ENCODE data around the gene LPO.

Gene LPO

DNA sequence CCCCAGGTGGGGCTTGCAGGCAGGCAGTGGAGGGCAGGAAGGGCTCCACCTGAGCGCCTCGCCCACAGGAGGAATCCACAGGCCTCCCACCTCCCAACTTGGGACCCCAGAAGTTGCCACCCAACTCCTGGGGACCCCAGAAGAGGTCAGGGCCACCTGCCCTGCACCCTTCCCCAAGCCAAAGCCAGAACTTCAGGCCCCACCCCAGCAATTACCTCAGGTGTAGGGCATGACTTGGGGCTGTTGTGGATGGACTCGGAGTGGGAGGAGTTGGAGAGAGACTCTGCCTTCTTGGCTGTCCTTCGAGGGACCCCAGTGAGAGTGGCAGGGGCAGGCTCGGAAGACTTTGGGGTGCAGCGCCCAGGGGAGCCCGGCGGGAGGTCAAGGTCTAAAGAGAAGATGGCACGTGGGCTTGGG lies 79.7 kb downstream of the LPO start:
- Histone ChIP-seq H3K4me3 (ENCODE audit: insufficient read depth, low read length, poor library complexity, severe bottlenecking) (no peak overlapping the region), H3F3A (ENCODE audit: insufficient read depth) (no peaks in the 10 kb centered on the region), H3K9me3 (ENCODE audit: insufficient read depth, low read length) (no peaks in the 10 kb centered on the region), H3K4me2 (ENCODE audit: low read depth, low read length, poor library complexity, severe bottlenecking) (no peak overlapping the region), H3K27me3 (ENCODE audit: low read length) (no peaks in the 10 kb centered on the region), H4K20me1 (ENCODE audit: low read depth, low read length) (no peaks in the 10 kb centered on the region), H3K9me2 (replicated peaks; ENCODE audit: insufficient read depth, low read length) (no peaks in the 10 kb centered on the region), H3K36me3 (ENCODE audit: low read length) (no peaks in the 10 kb centered on the region), H3K27ac (ENCODE audit: low read depth, low read length) (no peak overlapping the region), H3K79me2 (ENCODE audit: insufficient read depth, low read length) (no peaks in the 10 kb centered on the region), H2AFZ (ENCODE audit: low read depth, low read length, severe bottlenecking) (no peak overlapping the region), H3K9ac (ENCODE audit: low read length) (no peak overlapping the region; the same call in 1 of the 2 replicates)
- TF ChIP-seq, protein P1, sequence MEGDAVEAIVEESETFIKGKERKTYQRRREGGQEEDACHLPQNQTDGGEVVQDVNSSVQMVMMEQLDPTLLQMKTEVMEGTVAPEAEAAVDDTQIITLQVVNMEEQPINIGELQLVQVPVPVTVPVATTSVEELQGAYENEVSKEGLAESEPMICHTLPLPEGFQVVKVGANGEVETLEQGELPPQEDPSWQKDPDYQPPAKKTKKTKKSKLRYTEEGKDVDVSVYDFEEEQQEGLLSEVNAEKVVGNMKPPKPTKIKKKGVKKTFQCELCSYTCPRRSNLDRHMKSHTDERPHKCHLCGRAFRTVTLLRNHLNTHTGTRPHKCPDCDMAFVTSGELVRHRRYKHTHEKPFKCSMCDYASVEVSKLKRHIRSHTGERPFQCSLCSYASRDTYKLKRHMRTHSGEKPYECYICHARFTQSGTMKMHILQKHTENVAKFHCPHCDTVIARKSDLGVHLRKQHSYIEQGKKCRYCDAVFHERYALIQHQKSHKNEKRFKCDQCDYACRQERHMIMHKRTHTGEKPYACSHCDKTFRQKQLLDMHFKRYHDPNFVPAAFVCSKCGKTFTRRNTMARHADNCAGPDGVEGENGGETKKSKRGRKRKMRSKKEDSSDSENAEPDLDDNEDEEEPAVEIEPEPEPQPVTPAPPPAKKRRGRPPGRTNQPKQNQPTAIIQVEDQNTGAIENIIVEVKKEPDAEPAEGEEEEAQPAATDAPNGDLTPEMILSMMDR (IDR thresholded peaks at IDR 0.05; ENCODE audit: insufficient read depth, low read length, poor library complexity, severe bottlenecking) = no peak
- TF ChIP-seq EZH2phosphoT487 (conservative IDR thresholded peaks at IDR 0.05; ENCODE audit: low read length) = no peak

Data from SU-DHL-6 (cell line).